RWPE1 (cell line): ENCODE results near the gene FAM13C.

Experiments used
- CTCF ChIA-PET: fragments of 350-600 bp; sonication (Branson Sonifier 250); formaldehyde crosslinking; extraction: SDS; loops from one replicate; lab custom pipeline; 2021; lab: Yijun Ruan, JAX
- POLR2A ChIA-PET: fragments of 400-600 bp; formaldehyde crosslinking; extraction: SDS; loops from one replicate; lab custom pipeline; 2020; ENCODE audit warnings: antibody characterized with exemption; ENCODE audit not compliant: low non-redundant PET; lab: Yijun Ruan, JAX
- DNase-seq: peaks from one replicate; pipeline ENCODE4 v3.0.0; 2012; ENCODE audit warnings: low spot score
- H3K27ac ChIP-seq: fragments of 450-650 bp; 2 replicates; pipeline ENCODE4 v1.5.1; 2017
- TF ChIP-seq, protein P1 (sequence below): fragments of 450-650 bp; conservative IDR thresholded peaks from 2 replicates; pipeline ENCODE4 v1.5.1; 2017; ENCODE audit warnings: low read depth, mild to moderate bottlenecking

Gene FAM13C

DNA sequence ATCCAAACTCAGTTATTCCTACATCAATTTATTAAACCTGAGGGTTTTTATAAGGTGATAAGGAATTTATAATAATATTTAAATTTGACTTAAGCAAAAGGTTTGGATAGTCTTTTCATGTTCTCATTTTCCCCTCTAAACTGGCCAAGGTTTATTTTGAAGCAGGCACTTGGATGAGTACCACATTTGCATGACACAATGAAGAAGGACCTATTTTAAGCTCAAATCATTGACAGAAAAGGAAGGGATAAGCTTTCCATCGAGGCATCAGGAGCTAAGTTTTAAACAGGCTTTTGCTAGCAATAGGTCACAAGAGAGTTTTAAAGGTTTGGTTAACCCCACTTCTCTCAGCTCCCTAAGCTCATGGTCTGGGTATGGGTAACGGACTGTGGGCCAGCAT lies 28.7 kb upstream of the FAM13C start:
- TF ChIP-seq, protein P1, sequence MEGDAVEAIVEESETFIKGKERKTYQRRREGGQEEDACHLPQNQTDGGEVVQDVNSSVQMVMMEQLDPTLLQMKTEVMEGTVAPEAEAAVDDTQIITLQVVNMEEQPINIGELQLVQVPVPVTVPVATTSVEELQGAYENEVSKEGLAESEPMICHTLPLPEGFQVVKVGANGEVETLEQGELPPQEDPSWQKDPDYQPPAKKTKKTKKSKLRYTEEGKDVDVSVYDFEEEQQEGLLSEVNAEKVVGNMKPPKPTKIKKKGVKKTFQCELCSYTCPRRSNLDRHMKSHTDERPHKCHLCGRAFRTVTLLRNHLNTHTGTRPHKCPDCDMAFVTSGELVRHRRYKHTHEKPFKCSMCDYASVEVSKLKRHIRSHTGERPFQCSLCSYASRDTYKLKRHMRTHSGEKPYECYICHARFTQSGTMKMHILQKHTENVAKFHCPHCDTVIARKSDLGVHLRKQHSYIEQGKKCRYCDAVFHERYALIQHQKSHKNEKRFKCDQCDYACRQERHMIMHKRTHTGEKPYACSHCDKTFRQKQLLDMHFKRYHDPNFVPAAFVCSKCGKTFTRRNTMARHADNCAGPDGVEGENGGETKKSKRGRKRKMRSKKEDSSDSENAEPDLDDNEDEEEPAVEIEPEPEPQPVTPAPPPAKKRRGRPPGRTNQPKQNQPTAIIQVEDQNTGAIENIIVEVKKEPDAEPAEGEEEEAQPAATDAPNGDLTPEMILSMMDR, result no peak
- ChIA-PET CTCF (interaction anchor here (0.5 to 1.6 kb wide), 3 partner anchors 24 to 1031 kb away, joined by 3 to 5 read pairs (median 4); no protein-coding TSS in a partner anchor), POLR2A (no interaction called here)
- no peak overlapping the region for H3K27ac ChIP-seq
- DNase-seq, result no peak

DNA sequence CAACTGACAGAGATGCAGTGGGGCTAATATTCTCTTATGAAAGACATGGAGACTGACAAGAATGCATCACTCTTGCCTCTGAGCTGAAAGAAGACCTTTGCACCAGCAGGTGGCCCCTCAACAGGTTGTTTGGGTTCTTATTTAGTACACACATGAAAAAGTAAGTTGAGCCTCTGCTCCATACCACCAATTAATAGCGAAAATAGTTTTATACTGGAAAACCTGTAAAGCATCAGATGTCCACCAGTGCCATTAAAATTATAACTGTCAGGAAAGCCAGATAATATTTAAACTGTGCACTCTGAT lies 26.3 kb upstream of the FAM13C start:
- ChIA-PET CTCF (interaction anchor here (0.7 kb wide), 1 partner anchor 10 kb away, joined by 5 read pairs; no protein-coding TSS in a partner anchor), POLR2A (no interaction called here)
- TF ChIP-seq, protein P1, result no peak
- no peak overlapping the region for H3K27ac ChIP-seq
- DNase-seq, result no peak

DNA sequence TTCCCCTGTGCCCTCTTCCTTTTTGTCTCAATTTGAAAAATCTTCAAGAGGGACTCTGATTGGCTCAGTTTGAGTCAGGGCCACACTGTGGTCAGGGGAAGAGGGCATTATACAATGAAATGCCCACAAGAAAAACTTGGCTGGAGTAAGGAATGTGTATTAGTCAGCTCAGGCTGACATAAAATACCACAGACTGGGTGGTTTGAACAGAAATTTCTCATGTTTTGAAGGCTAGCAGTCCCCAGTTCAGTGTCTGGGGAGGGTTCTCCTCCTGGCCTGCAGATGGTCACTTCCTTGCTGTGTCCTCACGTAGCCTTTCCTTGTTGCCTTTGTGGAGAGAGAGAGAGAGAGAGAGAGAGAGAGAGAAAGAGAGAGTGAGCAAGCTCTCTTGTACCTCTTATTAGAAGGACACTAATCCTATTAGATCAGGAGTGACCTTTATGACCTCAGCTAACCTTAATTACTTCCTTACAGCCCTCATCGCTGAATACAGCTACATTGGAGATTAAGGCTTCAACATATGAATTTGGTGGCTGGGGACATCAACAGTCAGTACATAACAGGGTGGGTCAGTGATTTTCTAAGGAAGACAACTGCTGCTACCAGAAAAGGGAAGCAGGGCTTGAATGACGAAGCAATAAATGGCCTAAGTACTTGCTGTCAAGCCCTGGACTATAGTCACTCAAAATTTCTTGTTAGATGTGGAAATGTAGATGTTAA lies 25.8 kb upstream of the FAM13C start:
- ChIA-PET CTCF (interaction anchor here (0.6 kb wide), 1 partner anchor 117 kb away, joined by 5 read pairs; no protein-coding TSS in a partner anchor), POLR2A (no interaction called here)
- DNase-seq, result peak; percentile 2
- TF ChIP-seq, protein P1, result no peak
- H3K27ac ChIP-seq, result no peak overlapping the region

DNA sequence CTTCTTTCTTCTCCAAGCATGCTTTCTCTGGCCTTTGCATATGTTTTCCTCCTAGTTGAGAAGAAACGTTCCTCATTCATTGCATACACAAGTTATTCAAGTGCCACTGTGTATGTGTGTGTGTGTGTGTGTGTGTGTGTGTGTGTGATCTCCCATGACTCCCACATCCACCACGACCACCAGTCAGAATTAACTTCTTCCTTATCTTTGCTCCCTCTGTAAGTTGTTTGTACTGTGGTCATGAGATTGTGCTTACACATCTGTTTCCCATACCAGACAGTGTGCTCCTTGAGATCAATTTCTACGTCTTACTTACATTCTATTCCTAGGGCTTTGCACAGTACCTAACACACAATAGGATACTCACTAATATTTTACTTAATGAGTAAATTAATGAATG lies 22.4 kb upstream of the FAM13C start:
- ChIA-PET POLR2A (no interaction called here), CTCF (interaction anchor here (0.7 kb wide), 1 partner anchor 66 kb away, joined by 10 read pairs; no protein-coding TSS in a partner anchor)
- DNase-seq, result no peak
- H3K27ac ChIP-seq, result no peak overlapping the region
- TF ChIP-seq, protein P1, result no peak

DNA sequence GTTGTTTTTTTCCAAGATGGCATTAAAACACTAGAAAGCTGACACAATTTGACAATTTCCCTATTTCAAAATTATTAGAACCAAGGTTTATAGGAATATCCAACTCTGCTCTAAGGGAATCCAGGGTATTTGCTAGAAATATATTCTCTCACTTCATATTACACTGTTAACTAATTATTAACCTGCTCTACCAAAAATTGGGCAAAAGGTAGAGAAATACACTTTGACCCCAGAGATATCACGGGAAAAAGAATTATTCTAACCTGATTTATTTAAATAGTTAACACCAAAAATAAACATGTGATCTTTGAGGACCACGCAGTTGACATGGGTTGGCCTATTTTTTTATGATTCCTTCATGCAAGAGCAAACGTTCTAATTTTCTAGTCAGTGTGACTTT lies 21.6 kb upstream of the FAM13C start:
- ChIA-PET POLR2A (no interaction called here), CTCF (interaction anchor here (0.6 to 0.7 kb wide), 3 partner anchors 19 to 447 kb away, joined by 3 to 10 read pairs (median 3); no protein-coding TSS in a partner anchor)
- DNase-seq, result no peak
- H3K27ac ChIP-seq, result no peak overlapping the region
- TF ChIP-seq, protein P1, result no peak

DNA sequence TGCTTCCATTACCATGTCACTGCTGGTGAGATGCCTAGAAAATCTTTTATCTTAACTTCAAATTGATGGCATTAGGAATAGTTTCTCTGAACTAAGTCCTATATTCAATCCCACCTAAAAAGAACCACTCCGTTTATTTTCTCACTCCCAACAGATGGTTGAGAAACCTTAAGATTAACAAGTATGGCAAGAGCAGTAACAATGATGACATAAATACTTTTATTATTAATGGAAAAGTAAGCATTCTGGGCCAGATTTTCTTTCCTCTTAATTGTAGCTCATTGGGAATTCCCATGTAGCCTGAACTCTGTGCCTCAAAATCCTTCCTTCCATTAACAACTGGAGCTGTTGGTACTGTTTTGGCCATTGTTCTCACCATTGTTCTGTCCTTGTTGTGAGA lies 21.1 kb upstream of the FAM13C start:
- CTCF ChIA-PET, result interaction anchor here (0.7 kb wide), 1 partner anchor 447 kb away, joined by 3 read pairs; no protein-coding TSS in a partner anchor
- POLR2A ChIA-PET, result no interaction called here

More for the DNA sequence above, 21.1 kb upstream of the FAM13C start:
- no peak overlapping the region for H3K27ac ChIP-seq
- DNase-seq, result no peak
- TF ChIP-seq, protein P1, result no peak
